ENCODE measurements around the gene DPY30.
A peak's percentile ranks its signal among the peaks of the same experiment; 100 is the strongest.
"Not testable (repeated sequence)": the region's sequence is repeated elsewhere in the genome, so short reads cannot be mapped to it uniquely, and the experiment has no call there.

Gene DPY30

DNA sequence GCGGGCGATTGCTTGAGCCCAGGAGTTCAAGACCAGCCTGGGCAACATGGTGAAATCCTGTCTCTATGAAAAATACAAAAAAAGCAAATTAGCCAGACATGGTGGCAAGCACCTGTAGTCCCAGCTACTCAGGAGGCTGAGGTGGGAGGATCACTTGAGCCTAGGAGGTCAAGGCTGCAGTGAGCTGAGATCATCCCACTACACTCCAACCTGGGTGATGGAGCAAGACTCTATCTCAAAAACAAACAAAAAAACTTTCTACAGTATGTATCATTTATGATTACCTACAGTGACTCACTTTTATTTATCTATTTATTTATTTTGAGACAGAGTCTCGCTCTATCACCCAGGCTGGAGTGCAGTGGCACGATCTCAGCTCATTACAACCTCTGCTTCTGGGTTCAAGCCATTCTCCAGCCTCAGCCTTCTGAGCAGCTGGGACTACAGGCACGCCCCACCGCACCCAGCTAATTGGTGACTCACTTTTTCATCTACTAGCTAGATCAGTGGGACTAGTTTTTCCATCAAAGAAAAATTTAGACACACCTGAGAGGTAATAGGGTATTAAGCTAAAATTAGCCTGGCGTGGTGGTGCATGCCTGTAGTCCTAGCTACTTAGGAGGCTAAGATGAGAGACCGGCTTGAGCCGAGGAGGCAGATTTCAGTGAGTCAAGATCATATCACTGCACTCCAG is 20.7 kb downstream of the DPY30 start:
- not testable (repeated sequence) for DNase-seq, H3K4me1 Mint-ChIP-seq, H3K27ac Mint-ChIP-seq, ATAC-seq, H3K27me3 Mint-ChIP-seq, H3K9me3 Mint-ChIP-seq, H3K4me3 Mint-ChIP-seq

DNA sequence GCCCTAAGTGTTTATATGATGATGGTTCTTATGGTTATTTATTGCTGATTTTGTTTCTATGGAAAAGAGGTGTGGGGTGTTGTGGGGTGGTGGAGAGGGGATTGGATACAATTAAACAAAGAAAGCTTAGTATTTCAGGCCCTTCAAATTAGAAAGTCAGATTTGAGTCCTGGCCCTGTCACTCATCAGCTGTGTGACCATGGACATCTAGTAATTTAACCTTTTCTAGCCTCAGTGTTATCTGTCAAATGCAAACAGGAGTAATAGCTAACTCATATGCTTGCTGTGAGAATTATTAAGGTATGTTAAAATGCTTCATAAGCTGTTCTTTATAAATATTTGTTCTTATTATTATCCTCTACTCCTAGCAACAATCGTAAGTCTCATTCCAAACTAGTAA is 26.7 kb downstream of the DPY30 start:
- ATAC-seq: no peak
- no peak overlapping the region for H3K4me3 Mint-ChIP-seq

DNA sequence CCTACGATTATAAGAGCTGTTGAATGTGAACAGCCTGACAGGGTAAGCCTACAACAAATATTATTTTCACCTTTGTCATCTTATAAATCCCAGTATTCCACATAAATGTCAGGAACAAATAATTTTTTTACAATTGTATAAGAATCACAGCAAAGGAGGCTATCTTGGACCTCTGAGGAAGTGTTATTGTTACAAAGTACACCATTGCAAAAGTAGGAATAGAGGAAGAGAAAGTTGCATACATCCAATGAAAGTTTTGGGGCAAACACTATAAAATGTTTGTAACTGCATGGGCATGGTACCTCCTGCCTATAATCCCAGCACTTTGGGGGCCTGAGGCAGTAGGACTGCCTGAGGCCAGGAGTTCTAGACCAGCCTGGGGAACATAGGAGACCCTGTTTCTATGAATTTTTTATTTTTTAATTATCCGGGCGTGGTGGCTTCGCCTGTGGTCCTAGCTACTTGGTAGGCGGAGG is 28.1 kb downstream of the DPY30 start:
- ATAC-seq: no peak
- Mint-ChIP-seq H3K27me3 (no peaks in the 10 kb centered on the region), H3K4me1 (peaks cover 41% of the 10 kb centered on the region), H3K27ac (peak overlapping the region; percentile 12 to 87), H3K9me3 (no peaks in the 10 kb centered on the region), H3K4me3 (peak overlapping the region; percentile 81 to 90)
- no peak for DNase-seq

More for the DNA sequence above, 26.7 kb downstream of the DPY30 start:
- no peaks in the 10 kb centered on the region for H3K27me3 Mint-ChIP-seq
- no peaks in the 10 kb centered on the region for H3K9me3 Mint-ChIP-seq
- no peak for DNase-seq
- peaks cover 29% of the 10 kb centered on the region for H3K4me1 Mint-ChIP-seq
- no peak overlapping the region for H3K27ac Mint-ChIP-seq

DNA sequence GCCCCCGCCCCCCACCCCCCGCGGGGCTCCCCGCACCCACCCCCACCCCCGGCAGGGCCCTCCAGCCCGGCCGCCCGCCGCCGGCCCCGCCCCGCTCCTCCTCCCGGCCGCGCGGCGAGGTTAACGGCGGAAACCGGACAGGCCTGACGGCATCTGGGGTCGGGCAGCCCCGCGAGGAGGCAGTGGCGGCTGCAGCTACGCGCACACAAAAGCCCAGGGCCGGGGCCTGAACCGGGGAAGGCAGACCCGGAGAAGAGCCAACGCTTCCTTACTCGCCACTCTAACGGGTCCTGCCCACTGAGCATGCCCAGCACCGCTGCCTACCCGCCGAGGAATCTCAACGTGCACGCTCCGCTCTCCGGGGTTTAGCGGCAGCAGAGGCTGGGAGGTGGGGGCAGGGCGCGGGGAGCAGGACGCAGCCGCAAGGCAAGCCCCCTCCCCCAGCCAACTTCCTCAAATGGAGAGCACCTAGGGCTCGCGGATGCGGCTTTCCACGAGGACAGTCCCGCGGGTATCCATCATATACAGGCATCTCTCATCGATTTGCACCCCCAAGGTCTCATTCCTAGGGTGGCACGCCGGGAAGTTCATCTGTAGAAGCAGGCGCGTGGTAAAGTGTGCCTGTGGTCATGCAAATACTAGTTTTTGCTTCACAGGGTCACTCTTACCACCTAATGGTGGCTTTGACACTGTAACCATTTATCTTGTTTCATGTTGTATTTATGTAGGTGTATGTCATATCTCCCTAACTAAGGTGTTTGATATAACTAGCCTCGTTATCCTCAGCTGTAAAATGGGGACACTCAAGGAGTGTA is 28.7 kb downstream of the DPY30 start, which contains the start of gene MEMO1:
MEMO1 (minus strand) TSS at position 339 of the 815 bp plus-strand sequence. CDS start 761 bp downstream, outside the sequence.
- Mint-ChIP-seq H3K4me1 (peaks cover 46% of the 10 kb centered on the region), H3K4me3 (peak within 1 kb of the TSS; percentile 81 to 90), H3K27ac (peak within 1 kb of the TSS; percentile 87 to 97), H3K9me3 (no peaks in the 10 kb centered on the region), H3K27me3 (no peaks in the 10 kb centered on the region)
- ATAC-seq (peak; percentile 86), DNase-seq (peak; percentile 91 to 95)

DNA sequence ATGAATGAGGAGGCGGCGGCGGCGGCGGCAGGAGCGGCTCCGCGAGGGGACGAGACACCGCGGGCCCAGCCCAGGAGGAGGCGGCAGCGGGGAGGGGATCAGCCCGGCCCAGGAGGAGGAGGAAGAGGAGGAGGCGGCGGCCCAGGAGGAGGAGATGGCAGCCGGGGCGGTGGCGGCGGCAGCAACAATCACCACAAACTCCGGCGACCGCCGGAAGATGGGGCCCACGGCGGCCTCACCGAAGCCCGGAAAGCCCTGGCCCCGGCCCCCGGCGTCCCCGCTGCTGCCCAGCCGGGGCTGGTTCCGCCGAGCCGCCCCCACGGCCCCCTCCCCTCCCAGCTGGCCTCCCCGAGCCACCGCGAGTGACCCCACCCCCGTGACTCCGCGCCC is 29.3 kb downstream of the DPY30 start:
- ATAC-seq (peak; percentile 74), DNase-seq (peak; percentile 79 to 80)
- not testable (repeated sequence) for H3K9me3 Mint-ChIP-seq, H3K27me3 Mint-ChIP-seq
- H3K4me3 Mint-ChIP-seq: peak overlapping the region; percentile 55 to 58
- peaks cover 52% of the 10 kb centered on the region for H3K4me1 Mint-ChIP-seq
- H3K27ac Mint-ChIP-seq: peak overlapping the region in 1 of 2 donors; percentile 63

DNA sequence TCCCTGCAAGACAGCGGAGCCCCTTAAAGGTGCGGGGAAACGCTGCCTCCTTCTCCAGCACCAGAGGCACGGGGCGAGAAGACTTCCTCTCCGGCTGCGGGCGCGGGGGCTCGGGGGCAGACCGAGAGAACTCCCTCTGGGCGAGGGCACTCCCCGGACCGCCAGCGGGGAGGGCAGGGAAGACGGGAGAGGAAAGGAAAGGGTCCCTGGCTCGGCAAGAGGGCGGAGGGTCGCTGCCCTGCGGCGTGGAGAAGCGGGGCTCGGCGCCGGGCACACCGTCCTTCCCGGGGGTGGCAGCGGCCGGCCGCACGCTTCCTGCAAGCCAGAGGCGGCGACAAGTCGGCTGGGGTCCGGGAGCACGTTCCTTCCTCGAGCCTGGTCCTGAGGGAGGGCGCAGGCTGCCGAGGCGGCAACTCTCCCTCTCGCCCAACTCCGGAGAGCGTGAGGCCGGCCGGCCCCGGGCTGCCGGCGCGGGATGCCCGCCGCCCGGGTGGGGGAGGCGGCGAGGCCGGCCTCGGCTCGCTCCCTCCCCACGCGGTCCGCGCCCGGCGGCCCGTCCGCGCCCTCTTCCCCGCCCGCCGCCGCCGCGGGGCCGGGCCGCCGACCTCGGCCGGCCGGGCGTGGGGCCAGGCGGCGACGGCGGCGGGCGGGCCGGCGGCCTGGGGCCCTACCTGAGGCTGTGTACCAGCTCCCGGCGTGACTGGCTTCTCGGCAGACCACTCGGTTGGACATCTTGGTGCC is 29.9 kb downstream of the DPY30 start:
- peaks cover 57% of the 10 kb centered on the region for H3K4me1 Mint-ChIP-seq
- ATAC-seq (peak; percentile 23), DNase-seq (peak; percentile 51 to 52)
- no peaks in the 10 kb centered on the region for H3K27me3 Mint-ChIP-seq
- H3K4me3 Mint-ChIP-seq: peak overlapping the region; percentile 93
- no peaks in the 10 kb centered on the region for H3K9me3 Mint-ChIP-seq
- H3K27ac Mint-ChIP-seq: peak overlapping the region; percentile 94 to 98

DNA sequence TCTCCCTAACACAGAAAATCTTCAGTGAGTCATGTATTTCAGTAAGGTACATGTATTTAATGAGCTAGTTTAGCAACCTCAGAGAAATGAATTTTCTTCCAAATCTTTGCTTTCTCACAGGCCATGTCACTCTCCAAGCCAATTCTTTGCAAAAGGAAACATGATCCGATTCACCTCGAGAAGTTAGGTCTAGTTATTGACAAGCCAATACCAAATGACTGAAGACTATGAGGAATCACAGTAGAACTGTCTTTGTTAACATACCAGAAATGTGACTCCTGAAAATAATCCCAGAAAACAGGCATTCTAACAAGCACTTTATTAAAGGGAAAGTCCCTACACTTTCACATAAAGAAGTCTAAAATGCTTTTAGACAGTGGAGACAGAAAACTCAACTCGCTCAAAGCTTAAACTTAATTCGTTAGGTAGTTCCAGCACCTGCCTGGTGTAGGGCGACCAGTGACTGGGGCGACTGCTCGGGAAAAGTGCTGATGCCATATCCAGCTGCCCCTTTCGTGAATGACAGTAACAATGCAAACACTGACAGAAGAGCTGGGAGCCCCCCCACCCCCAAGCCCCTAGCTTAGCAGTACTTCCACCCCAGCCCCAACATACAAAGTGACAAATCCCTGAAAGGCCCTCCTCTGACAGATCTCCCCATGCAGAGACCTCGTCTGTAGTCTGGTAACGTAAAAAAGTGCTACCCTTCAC is 30.6 kb downstream of the DPY30 start:
- H3K9me3 Mint-ChIP-seq: no peaks in the 10 kb centered on the region
- no peak for ATAC-seq
- no peaks in the 10 kb centered on the region for H3K27me3 Mint-ChIP-seq
- peak overlapping the region; percentile 93 for H3K4me3 Mint-ChIP-seq
- H3K27ac Mint-ChIP-seq: peak overlapping the region; percentile 94 to 98
- DNase-seq: no peak
- peaks cover 63% of the 10 kb centered on the region for H3K4me1 Mint-ChIP-seq

DNA sequence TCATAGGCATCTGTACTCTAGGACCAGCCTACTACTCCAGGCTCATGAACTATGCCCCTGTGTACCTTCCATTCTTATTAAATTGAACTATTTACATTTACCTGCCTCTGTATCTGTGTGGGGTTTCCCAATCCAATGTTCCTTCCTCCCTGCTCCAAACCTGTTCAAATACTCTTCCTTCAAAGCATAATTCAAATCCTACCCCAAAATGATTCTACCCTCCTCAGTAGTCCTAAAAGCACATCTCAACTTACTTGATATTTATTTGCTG is 32.5 kb downstream of the DPY30 start:
- peak overlapping the region in 1 of 2 donors; percentile 6 for H3K4me3 Mint-ChIP-seq
- ATAC-seq: no peak
- DNase-seq: no peak
- peaks cover 60% of the 10 kb centered on the region for H3K4me1 Mint-ChIP-seq
- no peak overlapping the region for H3K27ac Mint-ChIP-seq
- H3K9me3 Mint-ChIP-seq: no peaks in the 10 kb centered on the region
- no peaks in the 10 kb centered on the region for H3K27me3 Mint-ChIP-seq

DNA sequence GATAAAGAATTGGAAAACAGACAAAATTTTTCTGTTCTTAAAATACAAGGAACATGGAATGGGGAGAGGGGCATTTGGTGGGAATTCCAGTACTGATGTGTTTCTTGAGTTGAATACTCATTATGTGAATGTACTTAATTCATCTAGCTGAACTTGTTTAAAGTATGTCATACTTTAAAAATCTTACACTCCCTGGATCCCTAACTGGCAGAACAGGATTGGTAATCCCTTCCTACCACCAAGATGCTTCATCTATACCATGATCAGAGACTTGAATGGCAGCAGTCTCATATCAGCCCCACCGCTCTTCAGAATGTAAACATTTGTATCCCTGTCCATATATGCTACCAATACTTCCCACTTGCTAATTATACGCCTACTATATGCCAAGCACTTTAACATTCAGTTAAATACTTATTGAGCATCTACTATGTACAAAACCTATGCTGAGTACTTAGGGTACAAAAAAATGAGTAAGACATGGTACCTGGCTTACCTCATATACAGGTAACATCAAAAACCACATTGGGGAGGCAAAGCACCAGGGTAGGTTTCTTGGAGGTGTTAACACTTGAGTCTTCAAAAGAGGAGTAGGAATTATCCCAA is 34.1 kb downstream of the DPY30 start:
- ATAC-seq (no peak), DNase-seq (no peak)
- Mint-ChIP-seq H3K27me3 (no peaks in the 10 kb centered on the region), H3K4me3 (no peak overlapping the region), H3K4me1 (peaks cover 51% of the 10 kb centered on the region), H3K9me3 (no peaks in the 10 kb centered on the region), H3K27ac (no peak overlapping the region)

DNA sequence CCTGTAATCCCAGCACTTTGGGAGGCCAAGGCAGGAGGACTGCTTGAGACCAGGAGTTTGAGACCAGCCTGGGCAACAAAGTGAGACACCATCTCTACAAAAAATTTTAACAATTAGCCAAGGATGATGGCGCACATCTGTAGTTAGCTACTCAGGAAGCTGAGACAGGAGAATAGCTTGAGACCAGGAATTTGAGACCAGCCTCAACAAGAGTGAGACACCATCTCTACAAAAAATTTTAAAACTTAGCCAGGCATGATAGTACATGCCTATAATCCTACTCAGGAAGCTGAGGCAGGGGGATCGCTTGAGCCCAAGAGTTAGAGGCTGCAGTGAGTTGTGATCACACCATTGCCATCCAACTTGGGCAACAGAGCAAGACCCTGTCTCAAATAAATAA is 35.8 kb downstream of the DPY30 start:
- DNase-seq (no peak), ATAC-seq (no peak)
- Mint-ChIP-seq H3K27me3 (no peaks in the 10 kb centered on the region), H3K9me3 (no peaks in the 10 kb centered on the region), H3K4me1 (peaks cover 54% of the 10 kb centered on the region), H3K27ac (no peak overlapping the region), H3K4me3 (no peak overlapping the region)

DNA sequence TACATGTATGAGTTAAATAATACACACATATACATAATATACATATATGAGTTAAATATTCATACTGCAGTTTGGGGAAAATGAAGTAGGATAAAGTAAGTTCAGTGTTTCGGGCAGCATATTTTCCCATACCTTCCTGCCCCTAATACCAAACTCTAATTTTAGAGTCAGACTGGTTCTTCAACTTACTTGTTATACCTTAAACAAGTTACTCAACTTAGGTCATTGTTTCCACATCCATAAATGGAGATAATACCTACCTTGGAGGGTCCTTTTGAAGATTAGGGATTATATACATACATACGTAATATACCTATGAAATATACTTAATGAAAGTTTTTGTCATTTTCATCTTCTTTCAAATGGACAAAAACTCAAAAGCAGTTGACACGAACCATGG is 37.2 kb downstream of the DPY30 start:
- Mint-ChIP-seq H3K27ac (no peak overlapping the region), H3K27me3 (no peaks in the 10 kb centered on the region), H3K4me3 (no peak overlapping the region), H3K4me1 (peaks cover 53% of the 10 kb centered on the region), H3K9me3 (no peaks in the 10 kb centered on the region)
- ATAC-seq (no peak), DNase-seq (no peak)

DNA sequence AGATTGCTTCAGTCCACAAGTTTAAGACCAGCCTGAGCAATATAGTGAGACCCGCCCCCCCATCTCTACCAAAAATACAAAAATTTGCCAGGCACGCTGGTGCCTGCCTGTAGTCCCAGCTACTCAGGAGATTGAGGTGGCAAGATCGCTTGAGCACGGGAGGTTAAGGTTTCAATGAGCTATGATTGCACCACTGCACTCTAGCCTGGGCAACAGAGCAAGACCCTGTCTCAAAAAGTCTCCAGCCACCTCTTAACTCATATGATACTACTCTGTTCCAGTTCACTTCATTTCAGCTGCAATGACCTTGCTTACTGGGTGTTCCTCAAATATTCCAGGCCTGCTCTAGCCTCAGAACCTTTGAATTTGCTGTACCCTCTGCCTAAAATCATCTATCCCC is 40.2 kb downstream of the DPY30 start:
- H3K27me3 Mint-ChIP-seq: no peaks in the 10 kb centered on the region
- H3K9me3 Mint-ChIP-seq: no peaks in the 10 kb centered on the region
- no peak overlapping the region for H3K4me3 Mint-ChIP-seq
- DNase-seq (no peak), ATAC-seq (no peak)
- H3K4me1 Mint-ChIP-seq: peaks cover 48% of the 10 kb centered on the region
- no peak overlapping the region for H3K27ac Mint-ChIP-seq

DNA sequence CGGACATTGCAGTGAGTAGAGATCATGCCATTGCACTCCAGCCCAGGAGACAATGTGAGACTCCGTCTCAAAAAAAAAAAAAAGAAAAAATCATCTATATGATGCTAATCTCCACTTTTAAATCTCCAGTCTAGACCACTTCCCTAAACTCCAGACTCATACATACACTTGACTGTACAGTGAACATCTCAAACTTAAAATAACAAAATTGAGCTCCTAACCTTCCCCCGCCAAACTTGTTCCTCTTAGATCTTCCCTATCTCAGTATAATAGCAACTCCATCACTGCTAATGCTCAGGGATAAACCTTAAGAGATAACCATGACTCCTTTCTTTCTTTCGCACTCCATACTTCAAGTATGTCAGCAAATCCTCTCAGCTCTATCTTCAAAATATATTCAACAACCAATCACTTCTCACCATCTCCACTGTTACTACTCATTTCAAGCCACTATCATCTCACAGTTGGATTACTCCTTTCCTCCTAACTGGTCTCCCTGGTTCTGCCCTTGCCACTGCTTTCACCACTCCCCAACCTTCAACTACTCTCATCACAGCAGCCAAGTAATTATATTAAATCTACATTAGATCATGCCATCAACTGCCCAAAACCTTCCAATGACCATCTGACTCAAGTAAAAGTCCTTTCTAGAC is 40.7 kb downstream of the DPY30 start:
- ATAC-seq: no peak
- no peak for DNase-seq
- Mint-ChIP-seq H3K27ac (peak overlapping the region in 1 of 2 donors; percentile 15), H3K4me3 (no peak overlapping the region), H3K27me3 (no peaks in the 10 kb centered on the region), H3K9me3 (no peaks in the 10 kb centered on the region), H3K4me1 (peaks cover 45% of the 10 kb centered on the region)

DNA sequence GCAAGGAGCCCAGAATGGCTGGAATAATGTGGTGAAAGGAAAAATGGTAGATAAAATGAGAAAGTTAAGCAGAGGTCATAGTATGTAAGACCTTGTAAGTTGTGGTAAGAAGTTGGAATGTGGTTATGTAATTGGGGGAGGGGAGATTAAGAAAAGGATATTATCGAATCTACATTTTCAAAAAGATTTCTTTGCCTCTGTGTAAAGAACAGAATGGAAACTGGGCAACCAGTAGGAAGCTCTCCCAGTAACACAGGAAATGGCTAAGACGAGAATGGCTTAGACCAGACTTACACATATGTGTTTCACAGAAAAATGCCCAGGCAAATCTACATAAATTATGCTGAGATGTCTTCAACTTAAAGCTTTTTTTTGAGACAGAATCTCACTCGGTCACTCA is 42.0 kb downstream of the DPY30 start:
- H3K4me3 Mint-ChIP-seq: peak overlapping the region in 1 of 2 donors; percentile 13
- peaks cover 49% of the 10 kb centered on the region for H3K4me1 Mint-ChIP-seq
- no peaks in the 10 kb centered on the region for H3K9me3 Mint-ChIP-seq
- DNase-seq (no peak), ATAC-seq (peak; percentile 79)
- no peaks in the 10 kb centered on the region for H3K27me3 Mint-ChIP-seq
- no peak overlapping the region for H3K27ac Mint-ChIP-seq

Data from stimulated activated naive CD8-positive, alpha-beta T cell treated with anti-CD3 and anti-CD28 coated beads, Interleukin-15, amount 100 ng/mL, for 72 hours (primary cell).